ENCODE results near the gene MGAT4A. TPM values are rescaled to one million over a fixed set of nuclear protein-coding genes. Genes with fewer than 3 reads are reported as not detected.
A peak's percentile ranks its signal among the peaks of the same experiment; 100 is the strongest.

Gene MGAT4A
- total RNA-seq, 3 donors from 2014 or later (not counting 1 experiment from before 2014, with no cell fraction given): 91.6 to 114 (median 96.4) TPM

DNA sequence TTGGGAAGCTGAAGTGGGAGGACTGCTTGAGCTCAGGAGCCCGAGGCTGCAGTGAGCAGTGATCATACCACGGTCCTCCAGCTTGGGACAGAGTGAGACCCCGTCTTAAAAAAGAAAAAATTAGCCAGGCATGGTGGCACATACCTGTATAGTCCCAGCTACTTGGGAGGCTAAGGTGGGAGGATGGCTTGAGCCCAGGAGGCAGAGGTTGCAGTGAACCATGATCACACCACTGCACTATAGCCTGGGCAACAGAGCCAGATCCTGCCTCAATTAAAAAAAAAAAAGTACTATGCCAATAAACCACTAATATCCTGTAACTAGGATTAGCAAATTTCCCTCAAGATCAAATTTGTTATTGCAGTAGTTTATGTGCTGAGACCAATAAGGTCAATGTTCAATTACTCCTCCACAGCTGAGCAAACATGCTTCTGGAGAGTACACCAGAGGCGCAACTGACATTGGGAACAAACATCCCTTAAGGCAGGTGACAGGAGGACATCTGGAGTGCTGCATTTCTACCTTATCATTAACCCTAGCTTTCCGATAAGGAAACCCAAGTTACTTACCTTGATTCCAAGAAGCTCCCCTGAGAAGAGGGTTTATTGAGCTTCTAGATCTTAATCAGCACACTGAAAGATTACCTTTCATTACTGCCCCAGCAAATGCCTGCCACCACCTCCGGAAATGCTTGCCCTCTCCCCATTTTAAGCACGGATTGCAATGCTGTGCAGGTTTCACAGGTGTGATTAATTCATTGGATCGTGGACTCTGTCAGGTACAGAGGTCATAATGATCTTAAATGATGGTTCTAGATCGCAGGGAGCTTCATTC lies 26.2 kb downstream of the MGAT4A start:
- TF ChIP-seq, protein P1, sequence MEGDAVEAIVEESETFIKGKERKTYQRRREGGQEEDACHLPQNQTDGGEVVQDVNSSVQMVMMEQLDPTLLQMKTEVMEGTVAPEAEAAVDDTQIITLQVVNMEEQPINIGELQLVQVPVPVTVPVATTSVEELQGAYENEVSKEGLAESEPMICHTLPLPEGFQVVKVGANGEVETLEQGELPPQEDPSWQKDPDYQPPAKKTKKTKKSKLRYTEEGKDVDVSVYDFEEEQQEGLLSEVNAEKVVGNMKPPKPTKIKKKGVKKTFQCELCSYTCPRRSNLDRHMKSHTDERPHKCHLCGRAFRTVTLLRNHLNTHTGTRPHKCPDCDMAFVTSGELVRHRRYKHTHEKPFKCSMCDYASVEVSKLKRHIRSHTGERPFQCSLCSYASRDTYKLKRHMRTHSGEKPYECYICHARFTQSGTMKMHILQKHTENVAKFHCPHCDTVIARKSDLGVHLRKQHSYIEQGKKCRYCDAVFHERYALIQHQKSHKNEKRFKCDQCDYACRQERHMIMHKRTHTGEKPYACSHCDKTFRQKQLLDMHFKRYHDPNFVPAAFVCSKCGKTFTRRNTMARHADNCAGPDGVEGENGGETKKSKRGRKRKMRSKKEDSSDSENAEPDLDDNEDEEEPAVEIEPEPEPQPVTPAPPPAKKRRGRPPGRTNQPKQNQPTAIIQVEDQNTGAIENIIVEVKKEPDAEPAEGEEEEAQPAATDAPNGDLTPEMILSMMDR (IDR thresholded peaks at IDR 0.05): no peak
- peaks cover 58 to 64% of the 10 kb centered on the region in 2 donors for H3K4me1 Mint-ChIP-seq
- Histone ChIP-seq H3K27ac (ENCODE audit: low read length) (no peak overlapping the region), H3K27me3 (ENCODE audit: control insufficient read depth, insufficient read depth, low read length) (no peaks in the 10 kb centered on the region), H3K4me3 (ENCODE audit: low read length) (no peak overlapping the region), H3K36me3 (ENCODE audit: control insufficient read depth, insufficient read depth, low read length) (no peaks in the 10 kb centered on the region), H3K9me3 (ENCODE audit: control insufficient read depth, insufficient read depth, low read length) (no peaks in the 10 kb centered on the region), H3K4me1 (ENCODE audit: control insufficient read depth, insufficient read depth, low read length) (peaks cover 14% of the 10 kb centered on the region)
- intact Hi-C loops (cut with micrococcal nuclease): no loop called here
- H3K36me3 Mint-ChIP-seq: no peaks in the 10 kb centered on the region
- H3K27me3 Mint-ChIP-seq (ENCODE audit: low read depth in 2 of 2): no peaks in the 10 kb centered on the region
- H3K4me3 Mint-ChIP-seq: no peak overlapping the region
- no peak for DNase-seq
- no peaks in the 10 kb centered on the region for H3K9me3 Mint-ChIP-seq
- WGBS (ENCODE audit: insufficient coverage): 93% methylated on average over 9 of the region's 9 CpGs
- H3K27ac Mint-ChIP-seq: no peak overlapping the region
- no peak for ATAC-seq

DNA sequence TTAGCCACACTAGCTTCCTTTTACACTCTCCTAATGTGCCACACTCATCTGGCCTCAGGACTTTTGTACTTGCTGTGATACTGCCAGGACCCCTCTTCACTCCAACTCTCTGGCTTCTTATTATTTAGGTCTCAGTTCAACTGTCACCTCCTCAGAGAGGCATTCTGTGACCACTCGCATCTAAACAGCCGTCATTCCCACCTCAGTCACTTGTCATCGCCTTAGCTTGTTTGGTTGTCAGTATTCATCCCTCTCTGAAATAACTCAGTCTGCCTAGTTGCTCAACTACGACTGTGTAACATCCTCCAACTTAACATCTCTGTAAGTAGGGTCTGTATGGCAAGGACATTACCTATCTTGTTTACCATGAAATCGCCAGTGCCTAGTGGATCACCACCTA lies 27.2 kb downstream of the MGAT4A start:
- H3K4me1 Mint-ChIP-seq: peaks cover 52 to 56% of the 10 kb centered on the region in 2 donors
- H3K9me3 Mint-ChIP-seq: no peaks in the 10 kb centered on the region
- H3K27ac ChIP-seq (ENCODE audit: low read length): no peak overlapping the region
- H3K4me3 Mint-ChIP-seq: no peak overlapping the region
- H3K36me3 Mint-ChIP-seq: no peaks in the 10 kb centered on the region
- WGBS (ENCODE audit: insufficient coverage): 94% methylated on average over 4 of the region's 5 CpGs
- no peaks in the 10 kb centered on the region for H3K27me3 Mint-ChIP-seq (ENCODE audit: low read depth in 2 of 2)
- intact Hi-C loops (cut with micrococcal nuclease): no loop called here
- H3K27ac Mint-ChIP-seq: peak overlapping the region in 1 of 2 donors; percentile 72
- H3K36me3 ChIP-seq (ENCODE audit: control insufficient read depth, insufficient read depth, low read length): no peaks in the 10 kb centered on the region
- peaks cover 14% of the 10 kb centered on the region for H3K4me1 ChIP-seq (ENCODE audit: control insufficient read depth, insufficient read depth, low read length)
- no peaks in the 10 kb centered on the region for H3K9me3 ChIP-seq (ENCODE audit: control insufficient read depth, insufficient read depth, low read length)
- H3K4me3 ChIP-seq (ENCODE audit: low read length): no peak overlapping the region
- ATAC-seq (no peak), DNase-seq (no peak)
- TF ChIP-seq, protein P1 (IDR thresholded peaks at IDR 0.05): no peak
- H3K27me3 ChIP-seq (ENCODE audit: control insufficient read depth, insufficient read depth, low read length): no peaks in the 10 kb centered on the region

DNA sequence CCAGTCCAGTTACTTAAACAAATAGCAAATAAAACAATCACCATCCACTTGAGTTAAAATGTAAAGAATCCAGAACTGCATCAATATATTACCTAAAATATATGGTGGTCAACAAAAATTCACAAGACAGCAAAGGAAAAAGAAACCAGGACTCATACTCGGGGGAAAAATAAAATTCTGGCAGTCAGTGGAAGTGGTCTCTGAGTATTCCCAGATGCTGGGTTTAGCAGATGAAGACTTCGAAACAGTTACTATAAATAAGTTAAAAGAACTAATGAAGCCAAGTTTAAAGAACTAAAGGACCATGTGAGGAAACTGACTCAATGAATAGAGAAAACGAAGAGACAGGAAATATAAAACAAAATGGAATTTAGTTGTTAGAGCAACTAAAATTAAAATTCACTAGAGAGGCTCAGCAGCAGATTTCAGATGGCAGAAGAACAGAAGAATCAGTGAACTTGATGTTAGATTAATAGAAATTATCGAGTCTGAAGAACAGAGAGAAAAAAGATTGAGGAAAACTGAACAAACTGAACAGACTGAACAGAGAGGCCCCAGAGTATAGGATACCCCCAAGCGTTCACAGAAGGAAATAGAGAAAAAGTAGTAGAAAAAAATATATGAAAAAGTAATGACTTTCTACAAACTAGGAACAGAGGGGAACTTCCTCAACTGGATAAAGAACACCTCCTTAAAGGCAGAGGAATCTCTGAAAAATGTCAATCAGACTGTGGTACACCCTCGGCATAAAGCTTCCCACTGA lies 27.9 kb downstream of the MGAT4A start:
- H3K9me3 Mint-ChIP-seq: no peaks in the 10 kb centered on the region
- H3K4me1 ChIP-seq (ENCODE audit: control insufficient read depth, insufficient read depth, low read length): peaks cover 14% of the 10 kb centered on the region
- no peaks in the 10 kb centered on the region for H3K36me3 Mint-ChIP-seq
- H3K27me3 ChIP-seq (ENCODE audit: control insufficient read depth, insufficient read depth, low read length): no peaks in the 10 kb centered on the region
- WGBS (ENCODE audit: insufficient coverage): 92% methylated on average over 6 of the region's 6 CpGs
- intact Hi-C loops (cut with micrococcal nuclease): no loop called here
- DNase-seq (no peak), ATAC-seq (no peak)
- no peak overlapping the region for H3K4me3 ChIP-seq (ENCODE audit: low read length)
- peaks cover 54 to 55% of the 10 kb centered on the region in 2 donors for H3K4me1 Mint-ChIP-seq
- peak overlapping the region; percentile 57 to 72 for H3K27ac Mint-ChIP-seq
- H3K27ac ChIP-seq (ENCODE audit: low read length): no peak overlapping the region
- no peak overlapping the region for H3K4me3 Mint-ChIP-seq
- no peaks in the 10 kb centered on the region for H3K36me3 ChIP-seq (ENCODE audit: control insufficient read depth, insufficient read depth, low read length)
- no peaks in the 10 kb centered on the region for H3K27me3 Mint-ChIP-seq (ENCODE audit: low read depth in 2 of 2)
- TF ChIP-seq, protein P1 (IDR thresholded peaks at IDR 0.05): no peak
- H3K9me3 ChIP-seq (ENCODE audit: control insufficient read depth, insufficient read depth, low read length): no peaks in the 10 kb centered on the region

Data from natural killer cell (primary cell).